HG02885 (cell line): ENCODE measurements around the gene TRHDE.

Experiments used
- ATAC-seq: cut with Tn5 transposase; IDR thresholded peaks from one replicate; pipeline ENCODE4 v1.9.1; 2021; ENCODE audit warnings: mild to moderate bottlenecking; ENCODE audit not compliant: unreplicated experiment, poor library complexity

TRHDE gene

DNA sequence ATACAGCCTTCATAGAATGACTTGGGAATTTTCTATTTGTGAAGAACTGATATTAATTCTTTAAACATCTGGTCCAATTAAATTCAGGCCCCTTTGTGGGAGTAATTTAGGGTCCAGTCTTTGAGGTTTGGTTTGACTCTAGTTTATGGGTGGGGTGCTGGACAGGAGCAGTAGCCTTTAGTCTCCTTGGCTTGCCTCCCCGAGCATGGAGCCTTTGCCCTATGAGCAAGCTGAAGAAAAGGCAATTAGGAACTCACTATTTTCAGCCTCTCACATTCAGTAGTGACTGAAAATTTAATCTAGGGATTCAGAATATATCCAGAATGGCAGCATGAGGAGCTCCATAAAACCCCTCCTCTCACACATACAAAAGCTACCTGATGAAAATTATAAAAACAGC lies 161.1 kb downstream of the TRHDE start:
- ATAC-seq, result no peak

DNA sequence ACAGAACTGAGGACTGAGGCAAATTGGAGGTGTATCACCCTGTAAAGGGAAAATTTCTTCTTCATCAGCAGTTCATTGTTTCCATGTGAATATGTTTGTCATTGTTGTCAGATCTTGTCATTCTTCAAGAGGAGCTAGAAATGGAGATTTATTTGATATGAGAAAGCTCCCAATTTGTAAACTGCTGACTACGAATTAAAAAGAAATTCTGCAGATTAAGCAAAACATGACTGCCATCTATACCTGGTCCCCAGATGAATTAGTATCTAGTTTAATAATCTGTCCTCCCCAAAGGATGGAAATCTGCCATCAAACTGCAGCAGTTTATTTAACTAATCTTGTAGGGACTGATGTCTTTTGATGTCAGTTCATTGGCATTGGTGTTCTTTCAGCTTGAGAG lies 162.8 kb downstream of the TRHDE start:
- no peak for ATAC-seq

DNA sequence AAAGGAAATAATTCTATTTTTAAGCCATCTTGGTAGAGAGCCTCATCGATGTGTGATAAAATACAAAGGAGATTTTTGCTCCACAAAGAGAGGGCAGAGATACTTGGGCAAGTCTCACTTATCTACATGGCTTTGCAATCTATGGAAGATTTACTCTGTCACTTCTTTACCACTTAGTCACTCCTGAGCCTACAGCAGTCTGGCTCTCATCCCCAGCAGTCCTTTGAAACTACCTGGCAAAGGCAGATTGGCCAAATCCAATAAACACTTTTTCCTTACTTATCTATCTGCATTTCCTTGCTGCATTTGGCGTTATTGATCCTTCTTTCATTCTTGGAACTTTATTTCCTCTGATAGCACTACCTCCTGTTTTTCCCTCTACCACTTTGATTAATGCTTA lies 170.0 kb downstream of the TRHDE start:
- ATAC-seq, result no peak

DNA sequence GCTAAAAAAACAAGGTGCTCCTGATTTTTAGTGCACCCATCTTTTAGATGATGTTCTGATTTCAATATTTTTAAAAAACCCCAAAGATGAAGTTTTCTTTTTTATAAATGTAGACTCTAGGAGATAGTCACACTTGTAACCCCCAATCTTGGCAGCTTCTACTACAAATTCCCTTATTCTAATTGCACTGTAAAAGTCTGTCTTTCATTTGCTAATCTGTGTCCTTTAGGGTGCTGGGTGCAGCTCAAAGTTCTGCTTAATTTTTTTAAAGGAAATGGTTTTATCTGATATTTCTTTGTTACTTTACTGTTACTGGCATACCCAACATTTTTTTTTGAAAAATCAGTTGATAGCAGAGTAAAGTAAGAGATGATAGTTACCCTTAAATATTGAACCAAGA lies 172.0 kb downstream of the TRHDE start:
- ATAC-seq, result no peak

DNA sequence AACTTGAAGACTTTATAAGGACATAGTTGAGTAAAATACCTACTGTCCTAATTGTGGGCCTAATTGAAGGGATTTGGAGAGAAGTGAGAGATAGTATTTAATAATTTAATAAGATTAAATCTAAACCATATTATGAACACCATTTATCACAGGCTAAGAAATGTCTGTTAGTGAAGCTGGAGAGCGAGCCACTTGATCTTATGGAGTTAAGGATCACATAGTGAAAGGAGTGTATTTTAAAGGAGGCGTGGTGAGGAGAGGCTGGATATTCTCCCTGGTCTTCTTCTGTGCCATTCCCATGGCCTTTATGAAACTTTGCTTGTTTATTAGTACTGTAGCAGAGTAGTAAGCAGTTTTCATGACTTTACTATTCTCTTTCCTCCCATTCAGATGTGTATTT lies 172.4 kb downstream of the TRHDE start:
- no peak for ATAC-seq

DNA sequence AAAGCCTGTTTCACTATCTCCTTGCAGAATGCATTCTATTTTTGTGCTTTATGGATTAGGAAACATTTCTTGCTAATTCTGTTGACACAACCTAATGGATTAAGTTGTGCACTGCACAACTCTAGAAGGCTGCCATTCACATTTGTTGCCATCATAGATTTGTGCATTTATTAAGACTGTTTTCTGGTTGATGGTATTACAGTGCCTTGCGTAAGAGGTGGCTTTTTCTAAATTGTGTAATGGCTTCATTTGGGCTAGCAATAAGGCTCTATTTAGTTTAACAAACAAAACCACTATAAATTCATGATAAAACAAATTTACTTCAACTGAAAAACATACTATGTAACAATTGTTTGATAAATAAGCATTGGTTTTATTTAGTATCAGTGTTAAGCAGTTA lies 175.9 kb downstream of the TRHDE start:
- no peak for ATAC-seq

DNA sequence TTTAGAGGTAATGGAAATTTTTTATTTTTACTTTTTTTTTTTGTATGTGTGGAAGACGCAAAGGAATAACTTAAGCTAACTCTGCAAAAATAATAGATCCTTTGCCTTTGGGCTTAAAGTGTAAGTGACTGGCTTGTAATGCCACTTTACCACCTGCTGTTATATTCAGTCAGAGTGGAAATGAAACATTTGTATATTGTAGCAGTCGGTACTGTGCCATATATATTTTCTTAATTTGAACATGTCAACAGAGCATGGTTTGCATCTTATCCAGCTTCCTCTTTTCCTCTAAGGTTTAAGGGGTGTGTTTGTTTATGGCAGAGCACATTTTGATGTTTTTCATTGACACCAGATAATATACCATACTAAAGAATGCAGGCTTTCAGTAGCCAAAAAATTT lies 176.6 kb downstream of the TRHDE start:
- no peak for ATAC-seq

DNA sequence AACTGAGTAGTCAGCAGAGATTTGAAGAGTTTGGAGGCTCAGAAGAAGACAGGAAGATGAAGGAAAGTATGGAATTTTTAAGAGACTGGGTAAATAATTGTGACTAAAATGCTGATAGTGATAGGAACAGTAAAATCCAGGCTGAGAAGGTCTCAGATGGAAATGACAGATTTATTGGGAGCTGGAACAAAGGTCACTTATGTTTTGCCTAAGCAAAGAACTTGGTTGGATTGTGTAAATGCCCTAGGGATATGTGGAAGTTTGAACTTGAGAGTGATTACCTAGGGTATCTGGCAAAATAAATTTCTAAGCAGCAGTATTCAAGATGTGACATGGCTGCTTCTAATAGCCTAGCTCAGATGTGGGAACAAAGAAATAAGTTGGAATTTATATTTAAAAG lies 180.9 kb downstream of the TRHDE start:
- ATAC-seq, result no peak

DNA sequence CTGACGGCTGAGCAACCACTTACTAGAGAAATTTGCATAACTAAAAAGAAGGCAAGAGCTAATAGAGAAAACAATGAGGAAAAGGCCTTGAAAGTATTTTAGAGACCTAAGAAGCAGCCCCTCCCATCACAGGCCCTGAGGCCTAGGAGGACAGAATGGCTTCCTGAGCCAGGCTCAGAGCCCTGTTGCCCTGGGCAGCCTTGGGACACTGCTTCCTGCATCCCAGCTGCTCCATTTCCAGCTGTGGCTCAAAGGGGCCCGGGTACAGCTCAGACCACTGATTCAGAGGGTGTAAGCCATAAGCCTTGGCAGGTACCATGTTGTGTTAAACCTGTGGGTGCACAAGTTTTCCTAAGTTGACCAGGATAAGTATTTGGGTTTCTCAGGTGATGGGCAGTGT lies 181.4 kb downstream of the TRHDE start:
- no peak for ATAC-seq

DNA sequence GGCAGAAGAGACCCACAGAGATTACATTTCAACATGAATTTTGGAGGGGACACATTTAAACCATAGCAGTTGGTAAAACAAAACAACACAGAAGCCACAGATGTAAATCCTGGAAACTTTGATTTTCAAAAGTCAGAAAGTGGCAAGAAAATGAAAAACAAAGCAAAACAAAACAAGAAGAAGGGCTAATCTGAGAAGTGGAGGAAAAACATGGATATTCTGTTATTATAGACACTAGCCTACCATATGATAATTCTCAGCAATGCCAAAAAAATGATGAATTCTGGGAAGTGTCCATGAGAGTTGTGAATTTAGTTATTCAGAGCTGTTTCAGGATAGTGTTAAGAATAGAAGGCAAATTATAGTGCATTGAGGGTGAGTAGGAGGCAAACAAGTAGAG lies 192.3 kb downstream of the TRHDE start:
- ATAC-seq, result no peak

DNA sequence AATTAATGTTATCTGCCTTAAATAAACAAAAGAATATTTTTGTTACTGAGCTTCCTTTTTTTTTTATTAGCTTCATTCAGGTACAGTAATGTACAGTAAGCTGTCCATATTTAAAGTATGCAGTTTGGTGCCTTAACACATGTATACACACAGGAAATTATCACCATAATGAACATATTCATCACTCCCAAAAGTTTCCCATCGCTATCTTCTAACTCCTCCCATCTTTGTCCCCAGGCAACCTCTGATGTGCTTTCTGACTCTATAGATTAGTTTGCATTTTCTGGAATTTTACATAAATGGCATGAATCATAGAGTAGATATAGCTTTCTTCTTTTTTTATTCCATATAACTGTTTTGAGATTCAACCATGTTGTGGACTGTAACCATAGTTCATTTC lies 193.0 kb downstream of the TRHDE start:
- no peak for ATAC-seq

DNA sequence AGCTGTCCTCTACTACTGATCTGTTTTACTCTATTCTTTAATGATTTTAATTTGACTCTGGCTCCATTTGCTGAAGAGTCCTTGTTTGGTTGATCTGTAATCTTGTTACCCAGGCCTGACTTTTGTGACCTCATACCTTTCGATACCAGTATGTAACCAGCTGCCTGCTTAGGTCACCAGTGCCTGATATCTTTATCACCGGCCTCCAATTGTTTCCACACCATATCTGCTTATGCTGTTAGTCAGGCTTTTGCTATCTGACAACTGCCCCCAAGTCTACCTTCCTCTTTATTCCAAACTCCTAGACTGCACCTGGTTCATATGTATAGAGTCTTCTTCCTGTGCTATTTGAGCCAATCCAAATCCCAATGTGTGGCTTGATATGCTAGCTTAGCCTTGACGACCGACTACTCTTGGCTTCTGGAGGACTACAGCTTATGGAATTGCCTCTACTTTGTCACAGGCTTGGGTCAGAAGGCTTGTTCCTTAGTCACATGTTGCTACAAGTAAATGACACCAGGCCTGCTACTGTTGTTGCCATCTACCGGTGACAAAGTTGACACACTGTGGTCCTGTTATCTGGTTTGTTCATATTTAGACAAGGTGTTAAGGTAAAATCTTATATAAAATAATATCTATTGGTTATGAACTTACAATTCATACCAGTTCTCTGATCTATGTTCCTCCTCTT lies 193.9 kb downstream of the TRHDE start:
- no peak for ATAC-seq

DNA sequence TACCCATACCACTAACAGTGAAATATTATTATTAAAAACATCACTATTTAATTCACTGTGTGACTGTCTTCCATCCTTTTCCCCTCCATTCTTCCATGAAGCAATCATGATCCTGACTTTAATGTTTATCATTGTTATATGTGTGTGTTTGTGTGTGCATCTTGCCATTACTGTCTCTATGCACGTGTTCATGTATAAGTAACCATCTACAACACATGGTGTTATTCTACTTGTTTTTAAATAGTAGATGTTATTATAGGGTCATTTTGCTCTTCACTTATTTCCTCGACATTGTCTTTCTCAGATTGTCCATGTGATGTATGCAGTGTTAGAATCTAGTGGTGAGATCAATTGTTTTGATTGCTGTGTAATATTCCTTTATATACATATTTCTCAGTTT lies 195.8 kb downstream of the TRHDE start:
- no peak for ATAC-seq

DNA sequence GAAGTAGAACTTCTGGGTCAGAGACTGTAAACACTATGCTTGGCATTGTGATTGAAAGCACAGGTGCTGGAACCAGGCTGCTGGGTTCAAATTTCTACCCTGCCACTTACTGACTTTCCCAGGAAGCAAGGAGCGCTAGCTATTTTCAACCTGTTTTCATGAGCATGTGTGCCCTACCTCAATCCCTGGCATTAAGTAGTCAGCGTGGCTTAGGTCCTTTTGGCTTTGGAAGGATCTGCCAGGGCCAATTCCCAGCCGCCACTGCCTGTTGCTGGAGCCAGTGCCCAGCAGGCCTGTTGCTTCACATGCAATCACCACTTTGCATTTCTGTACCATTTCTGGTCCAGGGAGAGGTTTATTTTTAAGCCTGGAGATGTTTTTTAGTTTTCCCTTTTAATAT lies 196.3 kb downstream of the TRHDE start:
- ATAC-seq, result no peak

DNA sequence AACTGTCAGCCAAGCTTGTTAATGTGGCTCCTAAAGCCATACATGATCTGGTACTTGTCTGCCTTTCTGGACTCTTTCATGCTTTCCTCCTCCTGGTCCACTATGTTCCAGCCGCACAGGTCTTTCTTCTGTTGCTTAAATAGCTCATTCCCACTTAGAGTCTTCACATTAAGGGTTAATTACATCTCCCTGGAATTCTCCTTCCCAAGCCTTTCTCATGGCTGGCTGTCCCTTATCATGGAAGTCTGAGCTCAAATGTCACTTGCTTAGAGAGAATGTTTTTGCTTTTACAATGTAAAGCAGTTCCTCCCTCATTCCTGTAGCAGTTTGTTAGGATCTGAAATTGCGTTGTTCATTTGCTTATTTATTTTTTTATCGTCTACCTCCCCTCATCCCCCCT lies 199.6 kb downstream of the TRHDE start:
- no peak for ATAC-seq

DNA sequence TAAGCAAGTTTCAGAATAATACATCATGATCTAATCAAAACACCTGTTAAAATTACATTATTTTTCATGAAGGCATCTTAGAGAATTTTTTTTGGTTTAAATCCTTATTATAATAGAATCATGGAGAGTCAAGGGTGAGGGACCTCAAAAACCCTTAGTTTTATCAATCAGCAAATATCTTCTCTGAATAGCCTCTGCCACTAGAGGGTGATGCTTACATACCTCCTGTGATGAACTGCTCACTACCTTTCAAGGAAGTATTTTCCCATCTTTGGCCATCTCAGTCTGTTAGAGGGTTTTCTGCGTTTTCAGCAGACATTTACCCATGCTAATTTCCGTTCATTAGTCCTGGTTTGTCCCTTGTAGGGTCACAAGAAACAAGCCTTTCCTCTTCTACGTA lies 200.2 kb downstream of the TRHDE start:
- ATAC-seq, result no peak

DNA sequence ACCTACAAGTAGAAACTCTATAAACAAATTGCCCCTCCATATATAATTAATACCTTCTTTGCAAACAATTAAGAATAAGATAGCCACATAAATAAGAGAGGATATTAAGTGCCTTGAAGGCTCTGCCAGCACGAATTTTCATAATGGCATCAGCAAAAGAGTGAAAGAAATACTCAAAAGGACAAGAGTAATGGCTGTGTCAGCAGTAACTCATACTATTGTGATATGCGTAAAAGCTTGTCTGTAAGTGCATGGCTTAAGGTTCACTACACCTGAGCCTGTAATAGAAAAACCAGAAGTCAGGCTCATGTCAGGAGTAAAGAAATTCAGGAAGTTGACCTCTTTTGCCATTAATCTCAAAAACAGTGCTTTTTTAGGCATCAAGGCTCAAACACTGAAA lies 204.1 kb downstream of the TRHDE start:
- ATAC-seq, result no peak

DNA sequence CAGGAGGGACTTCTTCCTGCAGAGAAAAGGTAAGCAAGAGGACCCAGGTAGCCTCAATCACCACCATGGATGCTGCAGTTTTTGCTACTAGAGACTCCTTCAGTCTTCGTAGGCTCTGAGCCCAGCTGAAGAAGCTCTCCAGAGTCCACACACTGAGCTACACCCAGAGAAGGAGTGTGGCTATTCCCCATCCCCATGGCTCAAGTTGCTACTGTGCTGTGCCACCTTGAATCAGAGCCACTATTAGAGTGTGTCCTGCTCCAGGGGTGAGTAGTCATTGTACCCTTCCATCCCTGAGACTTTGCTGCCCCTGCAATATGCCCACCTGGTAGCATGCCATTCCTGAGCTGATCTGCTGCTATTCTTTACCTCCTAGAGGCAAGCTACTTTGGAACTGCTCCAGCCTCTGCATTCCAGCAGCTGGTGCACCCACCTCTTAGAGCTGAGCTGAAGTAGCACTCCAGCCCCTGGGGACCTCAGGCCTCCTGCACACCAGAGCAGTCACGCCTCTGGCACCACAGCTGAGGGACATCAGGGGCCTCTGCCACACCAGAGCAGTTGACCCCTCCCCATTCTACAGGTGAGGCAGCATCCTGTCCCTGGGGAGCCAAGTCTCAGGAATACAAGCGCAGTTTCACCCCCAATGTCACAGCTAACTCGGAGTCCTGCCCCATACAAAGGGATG lies 213.0 kb downstream of the TRHDE start:
- ATAC-seq, result no peak

DNA sequence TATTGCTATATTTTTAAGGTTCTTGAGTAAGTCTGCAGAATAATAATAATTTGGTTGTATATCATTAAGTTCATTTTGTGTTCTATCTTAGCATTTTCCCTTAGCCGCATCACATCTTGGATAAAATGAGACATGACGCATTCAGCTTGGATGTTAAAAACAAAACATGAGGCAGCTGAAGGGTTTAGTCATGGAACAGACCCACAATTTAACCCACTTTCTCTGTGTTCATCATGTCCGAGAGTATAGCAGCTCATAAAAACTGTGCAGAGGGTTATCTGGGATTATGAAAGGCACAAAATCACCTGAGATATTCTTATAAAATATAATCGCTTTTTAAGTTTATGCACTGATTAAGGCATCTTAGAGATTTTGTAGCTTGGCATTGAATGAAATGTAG lies 219.3 kb downstream of the TRHDE start:
- ATAC-seq, result no peak

DNA sequence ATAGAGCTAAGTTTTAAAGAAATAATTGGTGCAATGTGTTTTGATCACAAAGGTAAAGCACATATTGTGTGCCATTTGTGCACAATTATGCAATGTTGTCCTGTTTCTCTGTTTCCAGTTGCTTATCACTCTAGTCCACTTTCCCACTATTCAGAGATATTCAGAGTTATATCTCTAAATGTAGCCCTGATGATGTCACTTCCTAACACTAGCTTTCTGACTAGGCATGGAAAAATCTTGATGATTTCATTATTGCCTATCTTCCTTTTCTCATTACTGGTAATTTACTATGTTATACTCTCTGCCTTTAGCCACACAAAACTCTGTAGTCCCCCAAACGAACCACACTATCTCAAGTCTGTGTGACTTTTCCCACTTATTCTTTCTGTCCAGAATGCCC lies 221.2 kb downstream of the TRHDE start:
- ATAC-seq, result no peak

DNA sequence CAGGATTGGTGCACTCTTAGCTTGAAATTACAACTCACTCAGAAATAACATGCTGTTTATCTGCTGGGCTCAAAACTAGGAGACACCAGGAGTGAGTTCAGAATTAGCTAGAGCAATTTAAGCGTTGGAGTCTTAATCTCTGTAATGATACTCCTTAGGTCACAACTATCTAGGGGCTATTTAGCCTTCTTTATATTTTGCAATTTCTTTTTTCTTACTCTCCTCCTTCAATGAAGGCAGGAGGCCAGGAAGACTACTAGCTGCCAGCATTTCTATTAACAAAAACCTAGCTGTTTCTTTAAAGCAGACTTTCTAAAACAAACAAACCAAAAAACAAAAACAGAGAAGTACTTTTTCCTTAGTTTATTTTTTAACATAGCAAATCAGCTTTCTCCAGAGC lies 226.2 kb downstream of the TRHDE start:
- no peak for ATAC-seq

DNA sequence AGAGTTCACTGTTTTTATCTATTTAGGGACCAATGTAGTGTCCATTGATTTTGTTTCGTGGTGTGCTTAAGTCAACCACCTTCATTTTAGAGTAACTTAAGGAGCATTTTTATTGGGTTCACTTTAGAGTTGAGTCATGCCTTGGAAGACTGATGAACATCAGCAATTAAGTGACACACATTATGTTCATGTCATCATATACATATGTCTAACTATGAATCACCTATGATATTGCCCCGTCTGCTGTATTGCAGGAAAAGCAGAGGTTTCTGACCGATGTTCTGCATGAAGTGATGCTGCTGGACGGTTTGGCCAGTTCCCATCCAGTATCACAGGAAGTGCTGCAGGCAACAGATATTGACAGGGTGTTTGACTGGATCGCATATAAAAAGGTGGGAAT lies 227.1 kb downstream of the TRHDE start:
- no peak for ATAC-seq
